Measurements from ENCODE around the gene KRT8.

- TF ChIP-seq CTCF (IDR thresholded peaks at IDR 0.05; ENCODE audit: insufficient read depth, low read depth, low read length) = no peak
- TF ChIP-seq EZH2 (IDR thresholded peaks at IDR 0.05; ENCODE audit: insufficient read depth, low read length) = no peak
Observed at GRCh38 chr12:52892207-52892852, 12.5 kb downstream of the KRT8 start.
